ENCODE data around the gene COPE.

The COPE gene

DNA sequence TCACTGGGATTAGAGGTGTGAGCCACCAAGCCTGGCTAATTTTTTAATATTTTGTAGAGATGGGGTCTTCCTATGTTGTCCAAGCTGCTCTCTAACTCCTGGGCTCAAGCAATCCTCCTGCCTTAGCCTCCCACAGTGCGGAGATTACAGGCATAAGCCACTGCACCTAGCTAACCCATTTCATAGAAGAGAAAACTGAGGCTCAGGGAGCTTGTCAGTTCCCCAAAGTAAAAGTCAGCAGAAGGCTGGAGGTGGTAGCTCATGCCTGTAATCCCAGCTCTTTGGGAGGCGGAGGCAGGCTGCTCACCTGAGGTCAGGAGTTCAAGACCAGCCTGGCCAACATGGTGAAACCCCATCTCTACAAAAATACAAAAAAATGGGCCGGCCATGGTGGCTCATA lies 30.7 kb upstream of the COPE start:
- Histone ChIP-seq H3K9me3 (ENCODE audit: control insufficient read depth, low read length) (no peaks in the 10 kb centered on the region), H3K4me3 (ENCODE audit: extremely low read depth, insufficient read depth, low read length, poor library complexity, severe bottlenecking) (no peak overlapping the region), H3K4me1 (ENCODE audit: control insufficient read depth, insufficient read depth, low read length, poor library complexity, severe bottlenecking) (no peaks in the 10 kb centered on the region), H3K27ac (ENCODE audit: low read depth, low read length, severe bottlenecking) (no peak overlapping the region), H3K36me3 (ENCODE audit: control insufficient read depth, insufficient read depth, low read length) (peaks cover 3% of the 10 kb centered on the region)
- WGBS, 2 experiments (ENCODE audit: insufficient coverage in 2 of 2), result 83 to 96% methylated on average over 1 to 3 of the region's 3 CpGs

DNA sequence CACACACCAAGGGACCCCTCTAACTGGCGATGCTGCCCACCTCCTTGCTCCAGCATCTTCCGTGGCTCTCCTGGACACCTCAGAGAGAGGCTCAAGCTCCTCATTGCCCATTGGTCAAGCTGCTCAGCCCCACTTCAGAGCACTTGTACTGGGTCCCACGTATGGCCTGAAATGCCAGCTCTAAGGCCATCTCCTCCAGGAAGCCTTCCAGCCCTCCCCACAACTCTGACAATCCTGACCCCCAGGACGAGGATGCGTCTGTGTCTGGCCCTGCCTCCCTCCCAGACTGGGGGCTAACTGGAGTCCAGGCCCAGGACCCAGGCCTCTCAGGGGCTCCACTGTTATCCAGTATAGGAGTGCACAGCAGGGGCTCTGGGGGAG lies 29.8 kb upstream of the COPE start:
- H3K4me1 ChIP-seq (ENCODE audit: control insufficient read depth, insufficient read depth, low read length, poor library complexity, severe bottlenecking), result no peaks in the 10 kb centered on the region
- no peak overlapping the region for H3K4me3 ChIP-seq (ENCODE audit: extremely low read depth, insufficient read depth, low read length, poor library complexity, severe bottlenecking)
- no peak overlapping the region for H3K27ac ChIP-seq (ENCODE audit: low read depth, low read length, severe bottlenecking)
- peaks cover 3% of the 10 kb centered on the region for H3K36me3 ChIP-seq (ENCODE audit: control insufficient read depth, insufficient read depth, low read length)
- 85 to 92% methylated on average over 5 of the region's 5 CpGs for WGBS, 2 experiments (ENCODE audit: insufficient coverage in 2 of 2)
- no peaks in the 10 kb centered on the region for H3K9me3 ChIP-seq (ENCODE audit: control insufficient read depth, low read length)

DNA sequence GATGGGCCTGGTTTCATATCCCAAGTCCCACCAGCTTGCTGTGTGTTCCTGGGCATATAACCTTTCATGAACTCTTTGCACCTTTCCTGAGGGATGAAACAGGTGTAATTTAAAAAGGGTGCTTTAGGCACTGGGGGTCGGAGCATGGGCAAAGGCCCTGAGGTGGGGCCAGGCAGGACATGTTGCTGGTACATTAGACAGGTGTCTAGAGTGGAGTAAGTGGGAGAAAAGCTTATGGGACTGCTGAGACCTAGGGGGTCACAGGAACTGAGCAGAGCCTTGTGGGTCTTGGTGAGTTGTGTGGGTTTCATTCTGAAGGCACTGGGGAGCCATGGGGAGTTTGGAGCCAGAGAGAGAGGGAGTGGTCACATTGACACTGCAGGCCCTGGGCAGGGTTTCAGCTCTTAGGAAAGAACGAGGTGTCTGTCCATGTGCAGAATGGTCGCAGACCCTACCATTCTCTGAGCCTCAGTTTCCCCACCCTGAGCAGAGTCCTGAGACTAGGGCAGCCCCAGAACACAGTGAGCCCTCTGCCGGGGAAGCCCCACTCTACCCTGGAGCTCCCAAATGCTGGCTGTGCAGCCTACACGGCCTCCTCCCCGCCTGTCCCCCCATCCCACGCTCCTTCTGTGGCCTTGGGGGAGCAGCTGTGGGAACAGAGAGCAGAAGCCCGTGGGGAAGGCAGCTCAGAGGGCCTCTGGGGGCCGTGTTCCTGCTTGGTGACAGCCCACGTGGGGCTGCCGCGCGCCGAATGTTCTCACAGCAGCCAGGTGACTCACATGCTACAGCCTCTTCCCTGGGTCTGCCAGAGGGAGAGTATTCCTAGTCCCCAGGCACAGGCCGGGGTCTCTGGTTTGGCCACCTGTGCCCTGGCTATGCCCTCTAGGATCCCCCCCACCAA lies 29.1 kb upstream of the COPE start:
- Histone ChIP-seq H3K27ac (ENCODE audit: low read depth, low read length, severe bottlenecking) (no peak overlapping the region), H3K4me1 (ENCODE audit: control insufficient read depth, insufficient read depth, low read length, poor library complexity, severe bottlenecking) (no peaks in the 10 kb centered on the region), H3K9me3 (ENCODE audit: control insufficient read depth, low read length) (no peaks in the 10 kb centered on the region), H3K4me3 (ENCODE audit: extremely low read depth, insufficient read depth, low read length, poor library complexity, severe bottlenecking) (no peak overlapping the region), H3K36me3 (ENCODE audit: control insufficient read depth, insufficient read depth, low read length) (peaks cover 3% of the 10 kb centered on the region)
- WGBS, 2 experiments (ENCODE audit: insufficient coverage in 2 of 2), result 79 to 94% methylated on average over 11 to 14 of the region's 15 CpGs

DNA sequence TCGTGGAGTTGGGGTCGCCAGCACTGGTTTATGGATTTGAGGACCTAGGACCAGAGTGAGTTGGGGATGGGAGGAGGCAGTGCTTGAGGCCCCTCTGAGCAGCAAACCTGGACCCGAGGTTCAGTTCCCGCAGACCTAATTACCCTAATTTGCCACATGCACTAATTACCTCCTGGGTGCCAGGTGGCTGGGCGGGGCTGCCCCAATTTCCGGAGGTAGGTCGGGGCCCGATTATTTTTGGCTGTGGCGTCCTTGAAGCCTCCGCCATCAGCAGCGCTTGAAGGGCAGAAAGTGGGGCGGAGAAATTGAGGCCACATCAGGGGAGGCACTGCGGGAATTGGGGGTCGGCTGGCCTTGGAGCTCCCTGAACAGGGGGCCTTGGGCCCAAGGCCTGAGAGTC lies 27.7 kb upstream of the COPE start:
- no peaks in the 10 kb centered on the region for H3K4me1 ChIP-seq (ENCODE audit: control insufficient read depth, insufficient read depth, low read length, poor library complexity, severe bottlenecking)
- H3K9me3 ChIP-seq (ENCODE audit: control insufficient read depth, low read length), result no peaks in the 10 kb centered on the region
- H3K36me3 ChIP-seq (ENCODE audit: control insufficient read depth, insufficient read depth, low read length), result peaks cover 3% of the 10 kb centered on the region
- 90 to 92% methylated on average over 12 to 13 of the region's 14 CpGs for WGBS, 2 experiments (ENCODE audit: insufficient coverage in 2 of 2)
- H3K27ac ChIP-seq (ENCODE audit: low read depth, low read length, severe bottlenecking), result no peak overlapping the region
- no peak overlapping the region for H3K4me3 ChIP-seq (ENCODE audit: extremely low read depth, insufficient read depth, low read length, poor library complexity, severe bottlenecking)

DNA sequence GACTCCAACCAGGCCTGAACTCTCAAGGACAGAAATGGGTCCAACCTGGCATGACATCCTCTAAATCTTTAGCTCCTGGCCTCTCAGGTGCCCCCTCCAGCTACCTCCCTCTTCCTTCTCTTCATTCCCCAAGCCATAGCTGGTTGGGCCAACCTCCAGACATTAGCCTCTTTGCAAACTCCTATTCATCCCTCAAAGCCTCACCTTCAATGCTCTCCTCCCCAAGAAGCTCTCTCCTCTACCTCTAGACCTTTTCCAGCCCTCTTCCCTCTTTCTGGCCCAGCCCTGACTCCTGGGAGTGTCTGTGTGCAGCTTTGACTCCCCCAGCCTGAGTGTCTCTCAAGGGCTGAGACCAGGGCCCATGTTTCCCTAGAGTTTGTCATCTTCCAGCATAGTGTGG lies 27.1 kb upstream of the COPE start:
- Histone ChIP-seq H3K9me3 (ENCODE audit: control insufficient read depth, low read length) (no peaks in the 10 kb centered on the region), H3K4me3 (ENCODE audit: extremely low read depth, insufficient read depth, low read length, poor library complexity, severe bottlenecking) (no peak overlapping the region), H3K36me3 (ENCODE audit: control insufficient read depth, insufficient read depth, low read length) (peaks cover 3% of the 10 kb centered on the region), H3K4me1 (ENCODE audit: control insufficient read depth, insufficient read depth, low read length, poor library complexity, severe bottlenecking) (peaks cover 4% of the 10 kb centered on the region), H3K27ac (ENCODE audit: low read depth, low read length, severe bottlenecking) (no peak overlapping the region)

DNA sequence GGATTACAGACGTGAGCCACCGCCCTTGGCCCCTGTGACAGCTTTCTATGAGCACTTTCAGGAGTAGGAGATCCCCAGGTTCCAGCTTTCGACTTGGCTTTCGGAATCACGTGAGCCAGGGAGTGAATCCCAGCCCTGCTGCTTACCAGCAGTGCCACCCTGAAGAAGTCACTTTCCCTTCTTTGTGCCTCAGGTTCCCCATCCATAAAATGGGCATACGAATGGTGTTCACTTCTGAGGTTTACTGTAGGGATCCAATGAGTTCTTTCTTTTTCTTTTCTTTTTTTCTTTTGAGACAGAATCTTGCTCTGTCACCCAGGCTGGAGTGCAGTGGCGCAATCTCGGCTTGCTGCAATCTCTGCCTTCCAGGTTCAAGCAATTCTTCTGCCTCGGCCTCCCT lies 26.1 kb upstream of the COPE start:
- H3K9me3 ChIP-seq (ENCODE audit: control insufficient read depth, low read length), result no peaks in the 10 kb centered on the region
- peaks cover 3% of the 10 kb centered on the region for H3K36me3 ChIP-seq (ENCODE audit: control insufficient read depth, insufficient read depth, low read length)
- no peak overlapping the region for H3K27ac ChIP-seq (ENCODE audit: low read depth, low read length, severe bottlenecking)
- H3K4me3 ChIP-seq (ENCODE audit: extremely low read depth, insufficient read depth, low read length, poor library complexity, severe bottlenecking), result no peak overlapping the region
- WGBS, 2 experiments (ENCODE audit: insufficient coverage in 2 of 2), result 84 to 92% methylated on average over 8 of the region's 9 CpGs
- H3K4me1 ChIP-seq (ENCODE audit: control insufficient read depth, insufficient read depth, low read length, poor library complexity, severe bottlenecking), result peaks cover 4% of the 10 kb centered on the region

DNA sequence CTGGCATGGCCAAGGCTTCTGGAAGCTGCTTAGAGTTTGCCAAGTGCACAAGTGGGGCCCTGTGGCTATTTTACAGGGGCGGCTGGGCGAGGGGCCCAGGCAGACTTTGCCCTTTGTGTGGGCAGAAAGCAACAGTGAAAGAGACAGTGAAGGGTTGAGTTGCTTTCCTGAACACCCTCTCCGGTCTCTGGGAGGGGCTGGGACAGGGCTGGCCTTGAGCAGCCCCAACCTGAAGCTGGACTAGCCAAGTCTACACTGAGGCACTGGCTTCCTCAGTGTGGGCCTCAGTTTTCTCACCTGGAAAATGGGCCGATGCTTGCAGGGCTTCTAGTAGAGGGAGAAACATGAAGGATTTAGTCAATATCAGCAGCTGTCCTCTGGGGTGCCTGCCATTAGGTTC lies 24.3 kb upstream of the COPE start:
- H3K36me3 ChIP-seq (ENCODE audit: control insufficient read depth, insufficient read depth, low read length), result peaks cover 4% of the 10 kb centered on the region
- H3K4me1 ChIP-seq (ENCODE audit: control insufficient read depth, insufficient read depth, low read length, poor library complexity, severe bottlenecking), result peaks cover 4% of the 10 kb centered on the region
- H3K27ac ChIP-seq (ENCODE audit: low read depth, low read length, severe bottlenecking), result no peak overlapping the region
- WGBS, 2 experiments (ENCODE audit: insufficient coverage in 2 of 2), result 91 to 93% methylated on average over 4 of the region's 4 CpGs
- no peak overlapping the region for H3K4me3 ChIP-seq (ENCODE audit: extremely low read depth, insufficient read depth, low read length, poor library complexity, severe bottlenecking)
- no peaks in the 10 kb centered on the region for H3K9me3 ChIP-seq (ENCODE audit: control insufficient read depth, low read length)

DNA sequence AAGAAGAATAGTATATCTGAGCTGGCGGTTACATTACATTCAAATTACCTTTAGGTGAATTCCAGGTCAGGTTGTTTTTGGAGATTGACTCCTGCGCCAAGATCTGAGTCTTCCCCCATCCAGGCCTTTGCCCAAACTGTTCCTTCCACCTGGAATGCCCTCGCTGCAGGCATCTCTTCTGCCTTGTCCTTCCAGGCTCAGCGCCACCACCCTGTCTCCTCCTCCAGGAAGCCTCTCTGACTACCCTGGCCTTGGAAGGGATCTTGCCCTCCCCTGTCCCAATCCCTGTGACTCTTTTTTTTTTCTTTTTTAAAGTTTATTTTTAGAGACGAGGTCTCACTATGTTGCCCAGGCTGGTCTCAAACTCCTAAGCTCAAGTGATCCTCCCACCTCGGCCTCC lies 23.5 kb upstream of the COPE start:
- peaks cover 12% of the 10 kb centered on the region for H3K36me3 ChIP-seq (ENCODE audit: control insufficient read depth, insufficient read depth, low read length)
- WGBS, 2 experiments (ENCODE audit: insufficient coverage in 2 of 2), result 87 to 95% methylated on average over 2 to 5 of the region's 6 CpGs
- H3K9me3 ChIP-seq (ENCODE audit: control insufficient read depth, low read length), result no peaks in the 10 kb centered on the region
- peaks cover 4% of the 10 kb centered on the region for H3K4me1 ChIP-seq (ENCODE audit: control insufficient read depth, insufficient read depth, low read length, poor library complexity, severe bottlenecking)
- no peak overlapping the region for H3K27ac ChIP-seq (ENCODE audit: low read depth, low read length, severe bottlenecking)
- H3K4me3 ChIP-seq (ENCODE audit: extremely low read depth, insufficient read depth, low read length, poor library complexity, severe bottlenecking), result no peak overlapping the region

DNA sequence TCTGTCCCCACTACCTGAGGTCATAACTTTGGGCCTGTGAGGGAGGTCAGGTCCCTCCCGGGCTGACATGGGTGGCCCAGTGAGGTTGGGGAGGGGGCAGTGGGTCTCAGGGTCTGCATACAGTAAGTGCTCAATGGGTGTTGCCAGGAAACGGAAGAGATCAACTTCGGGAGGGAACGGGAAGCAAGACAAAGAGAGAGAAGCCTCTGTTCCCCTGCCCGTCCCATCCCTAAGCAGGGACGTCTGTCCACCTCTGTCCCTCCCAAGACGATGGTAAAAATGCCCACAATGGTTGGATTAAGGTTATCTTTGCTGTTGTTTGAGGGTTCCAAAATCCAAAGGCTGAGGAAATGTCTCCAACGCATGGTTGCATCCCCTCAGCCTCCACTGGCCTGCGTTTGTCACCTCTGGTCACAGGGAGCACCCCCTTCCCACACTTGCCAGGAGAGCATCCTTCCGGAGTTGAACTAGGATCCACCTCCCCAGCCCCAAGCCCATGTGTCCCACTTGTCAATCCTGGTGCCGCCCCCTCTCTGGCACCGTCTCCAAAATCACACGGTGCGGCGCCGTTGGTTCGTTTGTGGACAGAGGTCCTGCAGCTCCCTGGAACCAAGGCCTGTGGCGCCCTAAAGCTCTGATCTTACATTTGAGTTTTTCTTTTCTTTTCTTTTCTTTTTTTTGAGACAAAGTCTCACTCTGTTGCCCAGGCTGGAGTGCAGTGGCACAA lies 22.6 kb upstream of the COPE start:
- no peaks in the 10 kb centered on the region for H3K9me3 ChIP-seq (ENCODE audit: control insufficient read depth, low read length)
- no peak overlapping the region for H3K4me3 ChIP-seq (ENCODE audit: extremely low read depth, insufficient read depth, low read length, poor library complexity, severe bottlenecking)
- peaks cover 4% of the 10 kb centered on the region for H3K4me1 ChIP-seq (ENCODE audit: control insufficient read depth, insufficient read depth, low read length, poor library complexity, severe bottlenecking)
- H3K36me3 ChIP-seq (ENCODE audit: control insufficient read depth, insufficient read depth, low read length), result peaks cover 19% of the 10 kb centered on the region
- peak overlapping the region; percentile 10 for H3K27ac ChIP-seq (ENCODE audit: low read depth, low read length, severe bottlenecking)
- WGBS, 2 experiments (ENCODE audit: insufficient coverage in 2 of 2), result 72 to 74% methylated on average over 16 to 17 of the region's 18 CpGs

DNA sequence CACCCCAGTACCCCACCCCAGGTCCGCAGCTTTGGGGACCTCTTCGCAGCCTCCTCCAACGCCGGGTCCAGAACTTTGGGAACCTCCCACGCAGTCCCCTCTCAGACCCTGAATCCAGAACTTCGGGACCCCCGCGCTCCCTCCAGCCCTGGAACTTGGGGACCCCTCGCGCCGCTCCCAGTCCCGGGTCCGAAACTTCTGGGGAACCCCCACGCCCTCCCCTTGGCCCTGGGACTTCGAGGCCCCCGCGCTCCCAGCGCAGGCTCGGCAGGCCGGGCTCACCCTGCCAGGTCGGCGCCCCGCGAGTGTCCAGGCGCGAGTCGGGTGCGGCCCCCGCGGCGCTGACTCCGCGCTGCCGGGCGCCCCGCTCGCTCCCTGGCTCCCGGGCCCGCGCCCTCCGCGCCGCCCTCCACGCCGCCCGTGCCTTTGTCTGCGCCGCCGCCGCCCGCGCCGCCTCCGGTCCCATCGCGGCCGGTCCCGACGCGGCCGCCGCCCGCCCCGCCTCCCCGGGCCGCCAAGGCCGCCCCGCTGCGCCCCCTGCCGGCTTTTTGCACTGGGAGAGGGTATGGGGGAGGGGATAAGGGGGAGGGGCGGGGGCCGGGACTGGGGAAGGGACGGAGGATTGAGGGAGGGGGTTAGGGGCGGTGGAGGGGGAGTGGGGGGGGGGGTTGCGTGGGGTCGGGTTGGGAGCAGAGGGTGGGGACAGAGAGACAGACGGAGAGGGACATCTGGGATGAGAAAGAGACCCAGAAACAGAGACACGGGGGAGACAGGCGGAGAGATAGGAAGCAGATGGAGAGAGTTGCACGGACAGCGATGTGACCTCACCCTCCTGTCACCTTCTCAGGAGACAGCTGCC lies 21.8 kb upstream of the COPE start, which contains the start of gene HOMER3:
Gene HOMER3 (minus strand): TSS at position 449 of the 859 bp plus-strand sequence. CDS start 2,235 bp downstream, outside the sequence.
- H3K4me1 ChIP-seq (ENCODE audit: control insufficient read depth, insufficient read depth, low read length, poor library complexity, severe bottlenecking), result peaks cover 4% of the 10 kb centered on the region
- peak within 1 kb of the TSS; percentile 69 for H3K27ac ChIP-seq (ENCODE audit: low read depth, low read length, severe bottlenecking)
- H3K9me3 ChIP-seq (ENCODE audit: control insufficient read depth, low read length), result no peaks in the 10 kb centered on the region
- peaks cover 17% of the 10 kb centered on the region for H3K36me3 ChIP-seq (ENCODE audit: control insufficient read depth, insufficient read depth, low read length)
- peak within 1 kb of the TSS; percentile 88 for H3K4me3 ChIP-seq (ENCODE audit: extremely low read depth, insufficient read depth, low read length, poor library complexity, severe bottlenecking)
- WGBS, 2 experiments (ENCODE audit: insufficient coverage in 2 of 2), result 0 to 4% methylated on average over 22 to 31 of the region's 81 CpGs

Measured in mesodermal cell (in vitro differentiated cells).